ENCODE measurements around the gene MAGI2.
A peak's percentile ranks its signal among the peaks of the same experiment; 100 is the strongest.

The MAGI2 gene

GRCh38 chr7:79453558-79454360, at the start of gene MAGI2:
TSS of gene MAGI2 (minus strand) at chr7:79453667. CDS start at chr7:79453320, 347 bp downstream.
- Histone ChIP-seq H3K27me3 (ENCODE audit: insufficient read depth, low read length, poor library complexity, severe bottlenecking) (no peaks in the 10 kb centered on the region), H3K9ac (ENCODE audit: low read depth, low read length, poor library complexity, severe bottlenecking) (no peak within 1 kb of the TSS), H3K4me2 (ENCODE audit: low read depth, low read length, poor library complexity, severe bottlenecking) (no peak within 1 kb of the TSS), H3K36me3 (ENCODE audit: insufficient read depth, low read length) (no peaks in the 10 kb centered on the region), H2AFZ (ENCODE audit: low read length) (no peak within 1 kb of the TSS), H4K20me1 (ENCODE audit: insufficient read depth, low read length, poor library complexity, severe bottlenecking) (no peaks in the 10 kb centered on the region), H3K9me2 (replicated peaks; ENCODE audit: low read depth, low read length) (no peaks in the 10 kb centered on the region), H3K9me3 (ENCODE audit: insufficient read depth, low read depth, low read length) (no peaks in the 10 kb centered on the region), H3K79me2 (ENCODE audit: insufficient read depth, low read length) (no peaks in the 10 kb centered on the region), H3K4me1 (ENCODE audit: insufficient read depth, low read length, poor library complexity, severe bottlenecking) (no peaks in the 10 kb centered on the region), H3K4me3 (ENCODE audit: low read length, poor library complexity, severe bottlenecking) (no peak within 1 kb of the TSS), H3F3A (ENCODE audit: low read depth) (no peaks in the 10 kb centered on the region)
- TF ChIP-seq, protein P1, sequence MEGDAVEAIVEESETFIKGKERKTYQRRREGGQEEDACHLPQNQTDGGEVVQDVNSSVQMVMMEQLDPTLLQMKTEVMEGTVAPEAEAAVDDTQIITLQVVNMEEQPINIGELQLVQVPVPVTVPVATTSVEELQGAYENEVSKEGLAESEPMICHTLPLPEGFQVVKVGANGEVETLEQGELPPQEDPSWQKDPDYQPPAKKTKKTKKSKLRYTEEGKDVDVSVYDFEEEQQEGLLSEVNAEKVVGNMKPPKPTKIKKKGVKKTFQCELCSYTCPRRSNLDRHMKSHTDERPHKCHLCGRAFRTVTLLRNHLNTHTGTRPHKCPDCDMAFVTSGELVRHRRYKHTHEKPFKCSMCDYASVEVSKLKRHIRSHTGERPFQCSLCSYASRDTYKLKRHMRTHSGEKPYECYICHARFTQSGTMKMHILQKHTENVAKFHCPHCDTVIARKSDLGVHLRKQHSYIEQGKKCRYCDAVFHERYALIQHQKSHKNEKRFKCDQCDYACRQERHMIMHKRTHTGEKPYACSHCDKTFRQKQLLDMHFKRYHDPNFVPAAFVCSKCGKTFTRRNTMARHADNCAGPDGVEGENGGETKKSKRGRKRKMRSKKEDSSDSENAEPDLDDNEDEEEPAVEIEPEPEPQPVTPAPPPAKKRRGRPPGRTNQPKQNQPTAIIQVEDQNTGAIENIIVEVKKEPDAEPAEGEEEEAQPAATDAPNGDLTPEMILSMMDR (conservative IDR thresholded peaks at IDR 0.05; ENCODE audit: low read length), result no peak
- no peak for TF ChIP-seq EZH2phosphoT487 (IDR thresholded peaks at IDR 0.05; ENCODE audit: borderline replicate concordance)

DNA sequence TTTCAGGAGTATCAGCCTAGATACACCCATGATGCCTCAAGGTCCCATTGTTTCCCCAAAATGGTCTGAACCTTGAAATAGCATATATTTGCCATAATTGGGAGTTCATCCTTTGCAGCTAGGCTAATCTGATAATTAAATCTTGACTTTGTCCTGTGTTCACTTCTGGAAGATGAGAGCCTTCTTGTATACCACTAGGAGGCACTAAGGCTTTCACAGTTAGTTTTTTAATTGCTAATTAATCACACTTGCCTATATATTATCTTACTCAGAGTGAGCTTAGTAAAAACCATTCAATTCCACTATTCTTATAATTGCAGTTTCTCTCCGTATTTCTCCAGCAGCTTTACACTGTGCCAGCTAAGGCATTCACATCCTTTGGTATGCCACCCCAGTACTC, 48.7 kb upstream of the MAGI2 start:
- no peaks in the 10 kb centered on the region for H3K27me3 ChIP-seq (ENCODE audit: insufficient read depth, low read length, poor library complexity, severe bottlenecking)
- H3F3A ChIP-seq (ENCODE audit: low read depth), result no peaks in the 10 kb centered on the region
- no peak overlapping the region for H3K4me2 ChIP-seq (ENCODE audit: low read depth, low read length, poor library complexity, severe bottlenecking)
- no peaks in the 10 kb centered on the region for H4K20me1 ChIP-seq (ENCODE audit: insufficient read depth, low read length, poor library complexity, severe bottlenecking)
- H3K9me3 ChIP-seq (ENCODE audit: insufficient read depth, low read depth, low read length), result no peaks in the 10 kb centered on the region
- no peaks in the 10 kb centered on the region for H3K9me2 ChIP-seq (replicated peaks; ENCODE audit: low read depth, low read length)
- H3K36me3 ChIP-seq (ENCODE audit: insufficient read depth, low read length), result no peaks in the 10 kb centered on the region
- no peak overlapping the region for H3K4me3 ChIP-seq (ENCODE audit: low read length, poor library complexity, severe bottlenecking)
- no peaks in the 10 kb centered on the region for H3K79me2 ChIP-seq (ENCODE audit: insufficient read depth, low read length)
- TF ChIP-seq, protein P1 (conservative IDR thresholded peaks at IDR 0.05; ENCODE audit: low read length), result peak; percentile 53
- no peak for TF ChIP-seq EZH2phosphoT487 (IDR thresholded peaks at IDR 0.05; ENCODE audit: borderline replicate concordance)
- H3K4me1 ChIP-seq (ENCODE audit: insufficient read depth, low read length, poor library complexity, severe bottlenecking), result no peaks in the 10 kb centered on the region
- no peak overlapping the region for H2AFZ ChIP-seq (ENCODE audit: low read length)
- H3K9ac ChIP-seq (ENCODE audit: low read depth, low read length, poor library complexity, severe bottlenecking), result no peak overlapping the region

DNA sequence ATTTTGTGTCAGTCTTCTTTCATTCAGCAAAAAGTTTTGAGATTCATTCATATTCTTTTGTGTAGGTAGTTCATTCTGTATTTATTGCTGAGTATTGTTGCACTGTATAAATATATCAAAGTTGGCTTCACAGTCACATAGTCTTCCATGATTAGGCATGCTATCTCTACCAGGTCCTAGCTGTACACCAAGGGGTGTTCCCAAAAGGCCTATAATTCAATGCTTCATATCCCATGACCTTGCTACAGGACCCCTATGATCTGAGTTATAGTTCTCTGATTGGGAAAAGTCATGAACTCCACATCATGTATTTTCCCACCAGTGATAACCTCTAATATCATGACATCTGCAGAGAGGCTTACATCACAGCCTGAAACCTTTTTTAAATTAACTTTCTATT, 47.3 kb upstream of the MAGI2 start:
- TF ChIP-seq EZH2phosphoT487 (IDR thresholded peaks at IDR 0.05; ENCODE audit: borderline replicate concordance), result no peak
- TF ChIP-seq, protein P1 (conservative IDR thresholded peaks at IDR 0.05; ENCODE audit: low read length), result no peak
- Histone ChIP-seq H3K4me2 (ENCODE audit: low read depth, low read length, poor library complexity, severe bottlenecking) (no peak overlapping the region), H3K9me3 (ENCODE audit: insufficient read depth, low read depth, low read length) (no peaks in the 10 kb centered on the region), H2AFZ (ENCODE audit: low read length) (no peak overlapping the region), H3K4me3 (ENCODE audit: low read length, poor library complexity, severe bottlenecking) (no peak overlapping the region), H3K9ac (ENCODE audit: low read depth, low read length, poor library complexity, severe bottlenecking) (no peak overlapping the region), H3K79me2 (ENCODE audit: insufficient read depth, low read length) (no peaks in the 10 kb centered on the region), H3K9me2 (replicated peaks; ENCODE audit: low read depth, low read length) (no peaks in the 10 kb centered on the region), H3K4me1 (ENCODE audit: insufficient read depth, low read length, poor library complexity, severe bottlenecking) (no peaks in the 10 kb centered on the region), H3F3A (ENCODE audit: low read depth) (no peaks in the 10 kb centered on the region), H3K27me3 (ENCODE audit: insufficient read depth, low read length, poor library complexity, severe bottlenecking) (no peaks in the 10 kb centered on the region), H4K20me1 (ENCODE audit: insufficient read depth, low read length, poor library complexity, severe bottlenecking) (no peaks in the 10 kb centered on the region), H3K36me3 (ENCODE audit: insufficient read depth, low read length) (no peaks in the 10 kb centered on the region)

Data from Loucy (cell line).